OCI-LY7 (cell line): ENCODE data around the gene ATG9A. TPM values are rescaled to one million over a fixed set of nuclear protein-coding genes. Genes with fewer than 3 reads are reported as not detected.

Experiments
- BruUV-seq: library from RNA; stranded (reverse); fragments of 400-500 nt; replicated peaks from 2 replicates; lab custom pipeline; 2021; lab: Mats Ljungman, UMichigan
- CTCF ChIA-PET: fragments of 300-600 bp; sonication (Branson Sonifier 250); formaldehyde crosslinking; loops from one replicate; lab custom pipeline; 2022; ENCODE audit warnings: antibody characterized with exemption; ENCODE audit not compliant: unreplicated experiment; lab: Charles Lee
- POLR2A ChIA-PET: fragments of 300-600 bp; sonication (Branson Sonifier 250); formaldehyde crosslinking; loops from one replicate; lab custom pipeline; 2022; ENCODE audit warnings: antibody characterized with exemption; lab: Charles Lee
- DNase-seq: peaks from one replicate; pipeline ENCODE4 v3.0.0-alpha.2; 2015; ENCODE audit warnings: low spot score
- H2AFZ ChIP-seq: fragments of 200-600 bp; sonication (generic), shearing (Covaris generic); 2 replicates; pipeline ENCODE4 v1.6.1; 2014; ENCODE audit warnings: mild to moderate bottlenecking, antibody characterized with exemption, low read length, moderate library complexity
- H3K27ac ChIP-seq: fragments of 200-600 bp; sonication (generic); 2 replicates; pipeline ENCODE4 v1.5.1; 2014; ENCODE audit warnings: mixed run types, low read depth, mild to moderate bottlenecking, moderate library complexity, low read length, inconsistent platforms; ENCODE audit not compliant: poor library complexity, severe bottlenecking
- H3K36me3 ChIP-seq: fragments of 200-600 bp; sonication (generic); 2 replicates; pipeline ENCODE4 v1.6.1; 2014; ENCODE audit warnings: mild to moderate bottlenecking, antibody characterized with exemption, low read length, moderate library complexity, mixed read lengths; ENCODE audit not compliant: insufficient read depth
- H3K4me1 ChIP-seq: fragments of 200-600 bp; sonication (generic); 2 replicates; pipeline ENCODE4 v1.5.1; 2014; ENCODE audit warnings: mild to moderate bottlenecking, low read length; ENCODE audit not compliant: insufficient read depth, poor library complexity, severe bottlenecking
- H3K4me2 ChIP-seq: fragments of 200-600 bp; sonication (generic); 2 replicates; pipeline ENCODE4 v1.6.1; 2014; ENCODE audit warnings: mild to moderate bottlenecking, low read length
- H3K4me3 ChIP-seq: fragments of 200-600 bp; sonication (generic); 2 replicates; pipeline ENCODE4 v1.5.1; 2014; ENCODE audit warnings: mild to moderate bottlenecking, low read depth, low read length; ENCODE audit not compliant: poor library complexity, severe bottlenecking
- H3K79me2 ChIP-seq: fragments of 200-600 bp; sonication (generic); 2 replicates; pipeline ENCODE4 v1.6.1; 2016; ENCODE audit warnings: low read depth, mild to moderate bottlenecking, low read length, moderate library complexity, mixed read lengths; ENCODE audit not compliant: insufficient read depth
- H3K9me2 ChIP-seq: fragments of 200-600 bp; sonication (generic); 2 replicates; pipeline ENCODE4 v1.6.1; 2016; ENCODE audit warnings: mild to moderate bottlenecking, low read length, mixed read lengths; ENCODE audit not compliant: insufficient read depth
- H3K9me3 ChIP-seq: fragments of 200-600 bp; sonication (generic); 2 replicates; pipeline ENCODE4 v1.6.1; 2014; ENCODE audit warnings: mild to moderate bottlenecking, mixed run types, low read length, mixed read lengths
- H4K20me1 ChIP-seq: fragments of 200-600 bp; sonication (generic); 2 replicates; pipeline ENCODE4 v1.6.1; 2014; ENCODE audit warnings: mild to moderate bottlenecking, antibody characterized with exemption, low read length, moderate library complexity, mixed read lengths; ENCODE audit not compliant: insufficient read depth
- EZH2phosphoT487 ChIP-seq: fragments of 200-600 bp; sonication (generic); IDR thresholded peaks from 2 replicates; pipeline ENCODE4 v1.6.1; 2018; ENCODE audit warnings: low read depth, borderline replicate concordance, mild to moderate bottlenecking, mixed run types, antibody characterized with exemption, low read length, moderate library complexity, mixed read lengths
- intact Hi-C: fragments of 100-400 bp; cut with micrococcal nuclease; formaldehyde crosslinking; loops from one replicate; pipeline ENCODE4 v1.10.0; 2022; ENCODE audit not compliant: unreplicated experiment
- total RNA-seq, 2 experiments: library from RNA; depleted of rRNA in 1 of 2; stranded (reverse); fragments of >200 nt in 1 of 2; shearing (Covaris generic) in 1 of 2; gene quantifications; 2 replicates each; pipeline ENCODE4 v1.2.3, GENCODE V29; 2014 to 2022
- TF ChIP-seq, protein P1 (sequence below): fragments of 200-600 bp; sonication (generic); conservative IDR thresholded peaks from 2 replicates; pipeline ENCODE4 v1.5.1; 2014; ENCODE audit warnings: mild to moderate bottlenecking, antibody characterized with exemption, low read length, moderate library complexity, mixed read lengths

ATG9A gene
- total RNA-seq, 2 experiments from 2014 or later: 22.2 to 23.4 TPM

DNA sequence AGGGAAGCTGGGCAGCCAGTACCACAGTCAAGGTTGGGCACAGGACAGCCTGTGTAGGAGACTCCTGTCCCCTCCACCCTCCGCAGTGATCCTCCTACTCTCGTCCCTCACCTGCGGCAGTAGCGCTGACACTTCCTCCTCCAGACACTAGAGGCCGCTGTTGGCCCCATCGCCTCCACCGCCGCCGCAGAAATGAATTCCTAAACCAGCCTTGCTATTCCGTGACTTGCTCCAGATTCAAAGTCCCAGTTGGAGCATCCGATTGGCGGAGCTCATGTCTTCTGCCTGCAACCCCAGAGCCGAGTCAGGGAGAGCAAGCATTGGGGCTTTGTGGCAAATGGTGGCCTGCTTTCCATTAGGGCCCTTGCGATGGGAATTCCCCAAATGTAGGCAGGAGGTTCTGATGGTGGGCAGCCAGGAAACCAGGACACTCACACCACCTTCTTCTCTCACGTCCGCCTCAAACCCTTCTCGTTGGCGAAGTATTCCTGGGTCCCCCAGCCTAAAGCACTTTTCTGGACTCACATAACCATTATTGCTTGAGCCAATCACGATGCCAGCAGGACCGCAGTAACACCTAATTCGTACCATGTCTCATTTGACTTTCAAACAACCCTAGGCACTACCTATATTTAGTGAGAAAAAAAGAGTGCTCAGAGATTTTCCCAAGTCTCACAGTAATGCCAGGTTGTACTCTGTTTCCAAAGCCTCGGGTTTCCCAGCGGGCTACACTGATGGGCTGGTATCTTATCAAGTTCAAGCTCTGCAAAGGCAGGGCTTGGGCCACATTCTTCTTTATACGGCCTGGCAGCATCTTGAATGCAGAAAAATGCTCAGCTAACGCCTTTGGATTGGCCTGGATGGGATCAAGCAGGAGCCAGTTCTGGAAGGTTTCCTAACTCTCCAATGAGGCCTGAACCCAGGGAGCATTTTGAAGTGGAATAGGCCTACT, 48.5 kb upstream of the ATG9A start:
- Histone ChIP-seq H3K4me3 (peak overlapping the region; percentile 83), H3K9me3 (no peaks in the 10 kb centered on the region), H3K9me2 (no peaks in the 10 kb centered on the region), H3K4me2 (peak overlapping the region; percentile 81), H2AFZ (peak overlapping the region; percentile 74), H4K20me1 (peaks cover 5% of the 10 kb centered on the region), H3K79me2 (peaks cover 19% of the 10 kb centered on the region; the same call in 1 of the 2 replicates), H3K4me1 (peaks cover 39% of the 10 kb centered on the region), H3K36me3 (peaks cover 27% of the 10 kb centered on the region), H3K27ac (peak overlapping the region; percentile 90)
- TF ChIP-seq EZH2phosphoT487: no peak
- TF ChIP-seq, protein P1, sequence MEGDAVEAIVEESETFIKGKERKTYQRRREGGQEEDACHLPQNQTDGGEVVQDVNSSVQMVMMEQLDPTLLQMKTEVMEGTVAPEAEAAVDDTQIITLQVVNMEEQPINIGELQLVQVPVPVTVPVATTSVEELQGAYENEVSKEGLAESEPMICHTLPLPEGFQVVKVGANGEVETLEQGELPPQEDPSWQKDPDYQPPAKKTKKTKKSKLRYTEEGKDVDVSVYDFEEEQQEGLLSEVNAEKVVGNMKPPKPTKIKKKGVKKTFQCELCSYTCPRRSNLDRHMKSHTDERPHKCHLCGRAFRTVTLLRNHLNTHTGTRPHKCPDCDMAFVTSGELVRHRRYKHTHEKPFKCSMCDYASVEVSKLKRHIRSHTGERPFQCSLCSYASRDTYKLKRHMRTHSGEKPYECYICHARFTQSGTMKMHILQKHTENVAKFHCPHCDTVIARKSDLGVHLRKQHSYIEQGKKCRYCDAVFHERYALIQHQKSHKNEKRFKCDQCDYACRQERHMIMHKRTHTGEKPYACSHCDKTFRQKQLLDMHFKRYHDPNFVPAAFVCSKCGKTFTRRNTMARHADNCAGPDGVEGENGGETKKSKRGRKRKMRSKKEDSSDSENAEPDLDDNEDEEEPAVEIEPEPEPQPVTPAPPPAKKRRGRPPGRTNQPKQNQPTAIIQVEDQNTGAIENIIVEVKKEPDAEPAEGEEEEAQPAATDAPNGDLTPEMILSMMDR: peak; percentile 98
- peak; percentile 79 for DNase-seq
- CTCF ChIA-PET: interaction anchor here (0.6 to 3.0 kb wide), 8 partner anchors 14 to 885 kb away, joined by 3 to 13 read pairs (median 6); partner anchors contain the start of genes TUBA4A and TUBA4B
- intact Hi-C loops: loop anchor here (1.0 to 10.0 kb wide), 4 partner anchors 29 to 393 kb away; partner anchors contain the start of genes WNT10A and ZFAND2B
- no TSS peak for BruUV-seq
- POLR2A ChIA-PET: interaction anchor here (0.6 to 3.4 kb wide), 14 partner anchors 12 to 364 kb away, joined by 3 to 21 read pairs (median 4); partner anchors contain the start of genes DNPEP, GLB1L, STK16 and TUBA4A

GRCh38 chr2:219274361-219274921, 45.0 kb upstream of the ATG9A start:
- Histone ChIP-seq H3K9me2 (no peaks in the 10 kb centered on the region), H3K4me2 (peak overlapping the region; percentile 81; the same call in 1 of the 2 replicates), H2AFZ (no peak overlapping the region), H3K9me3 (no peaks in the 10 kb centered on the region), H3K4me3 (no peak overlapping the region), H4K20me1 (no peaks in the 10 kb centered on the region), H3K27ac (no peak overlapping the region), H3K79me2 (peaks cover 6% of the 10 kb centered on the region; the same call in 1 of the 2 replicates), H3K4me1 (peaks cover 23% of the 10 kb centered on the region), H3K36me3 (no peaks in the 10 kb centered on the region)
- CTCF ChIA-PET: interaction anchor here (0.7 to 1.0 kb wide), 2 partner anchors 21 to 114 kb away, joined by 3 read pairs; no protein-coding TSS in a partner anchor
- POLR2A ChIA-PET: interaction anchor here (0.6 to 1.3 kb wide), 5 partner anchors 9 to 128 kb away, joined by 3 to 4 read pairs (median 3); no protein-coding TSS in a partner anchor
- no peak for TF ChIP-seq EZH2phosphoT487
- TF ChIP-seq, protein P1: no peak
- no peak for DNase-seq
- BruUV-seq: no TSS peak
- intact Hi-C loops: loop anchor here (10.0 kb wide), 1 partner anchor 390 kb away; the partner anchor contains the start of gene WNT10A
